PFSK-1 (cell line): ENCODE measurements around the gene ISM1.

Experiments used
- FOXP2 ChIP-seq: optimal IDR thresholded peaks from 2 replicates; pipeline ENCODE3; 2011; ENCODE audit warnings: borderline replicate concordance, control low read depth, inconsistent platforms; ENCODE audit not compliant: insufficient read depth; ENCODE audit errors: extremely low read length, extremely low read depth
- POLR2AphosphoS5 ChIP-seq: IDR thresholded peaks from 2 replicates; pipeline ENCODE4 v1.6.1; 2012; ENCODE audit warnings: low read depth, mild to moderate bottlenecking, control low read depth, low read length, moderate library complexity
- REST ChIP-seq, 2 experiments: IDR thresholded peaks; 2 replicates each; pipeline versions ENCODE4 v1.6.1 to v1.8.0; 2011 to 2012; ENCODE audit warnings: low read depth in 2 of 2, low read length in 2 of 2, control low read depth in 1 of 2, inconsistent platforms in 1 of 2, mild to moderate bottlenecking in 1 of 2, moderate library complexity in 1 of 2; ENCODE audit not compliant: insufficient read depth in 1 of 2
- SIN3A ChIP-seq: IDR thresholded peaks from 2 replicates; pipeline ENCODE4 v1.6.1; 2012; ENCODE audit warnings: mild to moderate bottlenecking, low read length, moderate library complexity, borderline replicate concordance; ENCODE audit not compliant: insufficient read depth
- TAF1 ChIP-seq: IDR thresholded peaks from 2 replicates; pipeline ENCODE4 v1.6.1; 2012; ENCODE audit warnings: low read length, control low read depth, borderline replicate concordance; ENCODE audit not compliant: insufficient read depth

ISM1 gene

DNA sequence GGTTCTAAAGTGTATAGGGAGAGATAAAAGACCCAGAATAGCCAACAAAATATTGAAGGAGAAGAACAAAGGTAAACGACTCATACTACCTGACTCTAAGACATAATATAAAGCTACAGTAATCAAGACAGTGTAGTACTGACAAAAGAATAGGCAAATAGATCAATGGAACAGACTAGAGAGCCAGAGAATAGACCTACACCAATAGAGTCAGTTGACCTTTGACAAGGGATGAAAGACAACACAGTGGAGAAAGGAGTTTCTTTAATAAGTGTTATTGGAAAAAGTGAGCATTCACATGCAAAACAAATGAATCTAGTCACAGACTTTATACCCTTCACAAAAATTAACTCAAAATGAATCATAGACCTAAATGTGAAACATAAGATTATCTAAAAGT, 96.4 kb downstream of the ISM1 start:
- TF ChIP-seq SIN3A (no peak), POLR2AphosphoS5 (no peak), FOXP2 (no peak)

- no peak for TF ChIP-seq REST (IDR thresholded peaks at IDR 0.05; ENCODE audit: insufficient read depth in 1 of 2, low read depth in 2 of 2, low read length in 2 of 2)
- TF ChIP-seq POLR2AphosphoS5: no peak
- no peak for TF ChIP-seq SIN3A
- TF ChIP-seq TAF1: no peak
- no peak for TF ChIP-seq FOXP2
Measured at GRCh38 chr20:13318871-13319521, 97.9 kb downstream of the ISM1 start.

GRCh38 chr20:13320702-13321101, 99.6 kb downstream of the ISM1 start:
- TF ChIP-seq REST (IDR thresholded peaks at IDR 0.05; ENCODE audit: insufficient read depth in 1 of 2, low read depth in 2 of 2, low read length in 2 of 2) (no peak), POLR2AphosphoS5 (no peak)

- TF ChIP-seq TAF1 (no peak), POLR2AphosphoS5 (no peak)
Measured at GRCh38 chr20:13321416-13321815, 100.3 kb downstream of the ISM1 start.

- TF ChIP-seq FOXP2: no peak
Measured at GRCh38 chr20:13322198-13322597, 101.1 kb downstream of the ISM1 start.

DNA sequence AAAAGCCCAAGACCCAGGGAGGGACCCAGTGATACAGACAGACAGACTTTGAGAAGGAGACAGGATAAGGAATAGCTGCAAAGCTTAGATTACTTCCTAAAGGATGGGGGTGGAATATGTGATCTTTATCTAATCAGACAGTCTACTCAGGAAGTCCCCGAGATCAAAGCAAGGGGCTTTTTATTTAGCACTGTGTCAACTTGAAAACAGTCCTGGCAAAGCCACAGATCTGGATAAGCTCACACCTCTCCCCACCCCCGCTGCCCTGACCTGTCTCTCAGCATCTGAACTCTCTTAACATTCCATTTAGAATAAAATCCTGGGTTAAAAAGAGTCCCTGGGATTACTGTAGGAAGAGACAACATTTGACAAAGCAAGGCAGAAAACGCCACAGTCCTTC, 101.5 kb downstream of the ISM1 start:
- no peak for TF ChIP-seq SIN3A
- TF ChIP-seq POLR2AphosphoS5: no peak
- no peak for TF ChIP-seq REST (IDR thresholded peaks at IDR 0.05; ENCODE audit: insufficient read depth in 1 of 2, low read depth in 2 of 2, low read length in 2 of 2)
- no peak for TF ChIP-seq FOXP2
- TF ChIP-seq TAF1: no peak

- no peak for TF ChIP-seq POLR2AphosphoS5
- no peak for TF ChIP-seq REST (IDR thresholded peaks at IDR 0.05; ENCODE audit: insufficient read depth in 1 of 2, low read depth in 2 of 2, low read length in 2 of 2)
- no peak for TF ChIP-seq TAF1
- TF ChIP-seq SIN3A: no peak
- no peak for TF ChIP-seq FOXP2
Measured at GRCh38 chr20:13325033-13325432, 104.0 kb downstream of the ISM1 start.
